Effector CD8-positive, alpha-beta T cell (primary cell): ENCODE results near the gene C16orf87.
"Not testable (repeated sequence)": the region's sequence is repeated elsewhere in the genome, so short reads cannot be mapped to it uniquely, and the experiment has no call there.

Experiments used
- DNase-seq: peaks from one replicate; lab custom pipeline; 2025; lab: John Stamatoyannopoulos, UW

C16orf87 gene

GRCh38 chr16:46800494-46800893, 30.5 kb downstream of the C16orf87 start:
- no peak for DNase-seq

GRCh38 chr16:46797501-46797900, 33.5 kb downstream of the C16orf87 start:
- DNase-seq, result no peak

GRCh38 chr16:46796764-46797269, 34.2 kb downstream of the C16orf87 start:
- no peak for DNase-seq

GRCh38 chr16:46793841-46794240, 37.1 kb downstream of the C16orf87 start:
- no peak for DNase-seq

- no peak for DNase-seq
Observed at GRCh38 chr16:46790599-46791270, 40.2 kb downstream of the C16orf87 start.

GRCh38 chr16:46789499-46790414, 41.2 kb downstream of the C16orf87 start:
- peak; percentile 70 for DNase-seq

- no peak for DNase-seq
Observed at GRCh38 chr16:46788891-46789474, 42.0 kb downstream of the C16orf87 start.

GRCh38 chr16:46787909-46788308, 43.1 kb downstream of the C16orf87 start:
- no peak for DNase-seq

- no peak for DNase-seq
Observed at GRCh38 chr16:46785076-46785845, 45.7 kb downstream of the C16orf87 start.

- DNase-seq, result not testable (repeated sequence)
Observed at GRCh38 chr16:46784569-46784968, 46.4 kb downstream of the C16orf87 start.

- DNase-seq, result no peak
Observed at GRCh38 chr16:46783800-46784199, 47.2 kb downstream of the C16orf87 start.

- DNase-seq, result no peak
Observed at GRCh38 chr16:46782320-46782719, 48.7 kb downstream of the C16orf87 start.

GRCh38 chr16:46777804-46778203, 53.2 kb downstream of the C16orf87 start:
- DNase-seq, result no peak

- DNase-seq, result no peak
Observed at GRCh38 chr16:46775214-46775613, 55.8 kb downstream of the C16orf87 start.

- no peak for DNase-seq
Observed at GRCh38 chr16:46774743-46775177, 56.2 kb downstream of the C16orf87 start.

- no peak for DNase-seq
Observed at GRCh38 chr16:46772463-46772862, 58.5 kb downstream of the C16orf87 start.

GRCh38 chr16:46768809-46769208, 62.2 kb downstream of the C16orf87 start:
- DNase-seq, result no peak

- DNase-seq, result no peak
Observed at GRCh38 chr16:46765050-46765449, 65.9 kb downstream of the C16orf87 start.

- DNase-seq, result no peak
Observed at GRCh38 chr16:46763147-46763546, 67.8 kb downstream of the C16orf87 start.

GRCh38 chr16:46762583-46762982, 68.4 kb downstream of the C16orf87 start:
- DNase-seq, result no peak

GRCh38 chr16:46759309-46759708, 71.7 kb downstream of the C16orf87 start:
- no peak for DNase-seq
